ENCODE data around the gene ABHD5. TPM values are rescaled to one million over a fixed set of nuclear protein-coding genes. Genes with fewer than 3 reads are reported as not detected.
"Not testable (repeated sequence)": the region's sequence is repeated elsewhere in the genome, so short reads cannot be mapped to it uniquely, and the experiment has no call there.

Gene ABHD5
- polyA plus RNA-seq (2012; ENCODE audit: missing spikeins) = 5.0 TPM

GRCh38 chr3:43690400-43691119, at the start of gene ABHD5:
ABHD5 (plus strand) TSS chr3:43690938; CDS start chr3:43690993, 55 bp downstream.
- peak; percentile 99 for FAIRE-seq
- peak; percentile 100 for TF ChIP-seq POLR2A (IDR thresholded peaks at IDR 0.05; ENCODE audit: low read depth, low read length)
- peak; percentile 82 for TF ChIP-seq POLR2AphosphoS5 (IDR thresholded peaks at IDR 0.05; ENCODE audit: low read depth, low read length)
- no peak for TF ChIP-seq TAF1 (IDR thresholded peaks at IDR 0.05; ENCODE audit: borderline replicate concordance, low read depth, low read length)
- DNase-seq (ENCODE audit: insufficient read length) = peak; percentile 90

- DNase-seq (ENCODE audit: insufficient read length) (no peak), FAIRE-seq (no peak)
- TF ChIP-seq TAF1 (IDR thresholded peaks at IDR 0.05; ENCODE audit: borderline replicate concordance, low read depth, low read length) (no peak), POLR2AphosphoS5 (IDR thresholded peaks at IDR 0.05; ENCODE audit: low read depth, low read length) (no peak), POLR2A (IDR thresholded peaks at IDR 0.05; ENCODE audit: low read depth, low read length) (no peak)
These were observed 49.2 kb upstream of the ABHD5 start for GRCh38 chr3:43641306-43642114.

GRCh38 chr3:43644443-43644842, 46.3 kb upstream of the ABHD5 start:
- FAIRE-seq (no peak), DNase-seq (ENCODE audit: insufficient read length) (no peak)

GRCh38 chr3:43647331-43648166, 43.2 kb upstream of the ABHD5 start:
- TF ChIP-seq POLR2AphosphoS5 (IDR thresholded peaks at IDR 0.05; ENCODE audit: low read depth, low read length) (no peak), TAF1 (IDR thresholded peaks at IDR 0.05; ENCODE audit: borderline replicate concordance, low read depth, low read length) (no peak), POLR2A (IDR thresholded peaks at IDR 0.05; ENCODE audit: low read depth, low read length) (no peak)
- DNase-seq (ENCODE audit: insufficient read length) (no peak), FAIRE-seq (no peak)

More at GRCh38 chr3:43644443-43644842, 46.3 kb upstream of the ABHD5 start:
- TF ChIP-seq TAF1 (IDR thresholded peaks at IDR 0.05; ENCODE audit: borderline replicate concordance, low read depth, low read length) = no peak
- TF ChIP-seq POLR2A (IDR thresholded peaks at IDR 0.05; ENCODE audit: low read depth, low read length) = no peak
- no peak for TF ChIP-seq POLR2AphosphoS5 (IDR thresholded peaks at IDR 0.05; ENCODE audit: low read depth, low read length)

- DNase-seq (ENCODE audit: insufficient read length) (no peak), FAIRE-seq (no peak)
- TF ChIP-seq POLR2A (IDR thresholded peaks at IDR 0.05; ENCODE audit: low read depth, low read length) = no peak
- no peak for TF ChIP-seq TAF1 (IDR thresholded peaks at IDR 0.05; ENCODE audit: borderline replicate concordance, low read depth, low read length)
- no peak for TF ChIP-seq POLR2AphosphoS5 (IDR thresholded peaks at IDR 0.05; ENCODE audit: low read depth, low read length)
These were observed 41.8 kb upstream of the ABHD5 start for GRCh38 chr3:43648957-43649356.

GRCh38 chr3:43649365-43649968, 41.3 kb upstream of the ABHD5 start:
- no peak for FAIRE-seq

GRCh38 chr3:43650345-43650744, 40.4 kb upstream of the ABHD5 start:
- FAIRE-seq = no peak
- TF ChIP-seq POLR2A (IDR thresholded peaks at IDR 0.05; ENCODE audit: low read depth, low read length) = no peak
- TF ChIP-seq TAF1 (IDR thresholded peaks at IDR 0.05; ENCODE audit: borderline replicate concordance, low read depth, low read length) = no peak
- TF ChIP-seq POLR2AphosphoS5 (IDR thresholded peaks at IDR 0.05; ENCODE audit: low read depth, low read length) = no peak

More at GRCh38 chr3:43649365-43649968, 41.3 kb upstream of the ABHD5 start:
- TF ChIP-seq TAF1 (IDR thresholded peaks at IDR 0.05; ENCODE audit: borderline replicate concordance, low read depth, low read length) = no peak
- TF ChIP-seq POLR2AphosphoS5 (IDR thresholded peaks at IDR 0.05; ENCODE audit: low read depth, low read length) = no peak
- TF ChIP-seq POLR2A (IDR thresholded peaks at IDR 0.05; ENCODE audit: low read depth, low read length) = no peak
- no peak for DNase-seq (ENCODE audit: insufficient read length)

GRCh38 chr3:43656390-43656789, 34.3 kb upstream of the ABHD5 start:
- not testable (repeated sequence) for FAIRE-seq; DNase-seq (ENCODE audit: insufficient read length)

More at GRCh38 chr3:43650345-43650744, 40.4 kb upstream of the ABHD5 start:
- DNase-seq (ENCODE audit: insufficient read length) = no peak

GRCh38 chr3:43659250-43659880, 31.4 kb upstream of the ABHD5 start:
- no peak for TF ChIP-seq POLR2AphosphoS5 (IDR thresholded peaks at IDR 0.05; ENCODE audit: low read depth, low read length)
- no peak for TF ChIP-seq TAF1 (IDR thresholded peaks at IDR 0.05; ENCODE audit: borderline replicate concordance, low read depth, low read length)
- no peak for TF ChIP-seq POLR2A (IDR thresholded peaks at IDR 0.05; ENCODE audit: low read depth, low read length)
- DNase-seq (ENCODE audit: insufficient read length) = no peak
- no peak for FAIRE-seq

GRCh38 chr3:43661376-43661775, 29.4 kb upstream of the ABHD5 start:
- not testable (repeated sequence) for DNase-seq (ENCODE audit: insufficient read length); FAIRE-seq

GRCh38 chr3:43665011-43665410, 25.7 kb upstream of the ABHD5 start:
- not testable (repeated sequence) for FAIRE-seq; DNase-seq (ENCODE audit: insufficient read length)
